HepG2 (cell line): ENCODE data around the gene AP4M1. TPM values are rescaled to one million over a fixed set of nuclear protein-coding genes. Genes with fewer than 3 reads are reported as not detected.

ENCODE experiments used
- ATAC-seq: fragments of 200-7000 bp; cut with Tn5 transposase; 3 replicates; pipeline ENCODE4 v1.9.1; 2020; ENCODE audit warnings: mild to moderate bottlenecking, moderate library complexity
- BruUV-seq: library from RNA; stranded (reverse); fragments of 400-500 nt; replicated peaks from 2 replicates; lab custom pipeline; 2021; lab: Mats Ljungman, UMichigan
- CTCF ChIA-PET: fragments of 300-600 bp; formaldehyde crosslinking; extraction: SDS; loops from one replicate; lab custom pipeline; 2021; ENCODE audit warnings: low total read pairs, inconsistent platforms, low intra/inter-chr PET ratio; lab: Yijun Ruan, JAX
- POLR2A ChIA-PET: fragments of 350-600 bp; sonication (Branson Sonifier 250); formaldehyde crosslinking; loops from one replicate; lab custom pipeline; 2020; ENCODE audit warnings: antibody characterized with exemption, inconsistent platforms; lab: Yijun Ruan, JAX
- DNase-seq: peaks from one replicate; pipeline ENCODE4 v3.0.0-alpha.2; 2015; ENCODE audit warnings: low spot score
- FAIRE-seq: peaks from 3 replicates; lab custom pipeline; 2011; peaks lifted over from hg19 to GRCh38; lab: Jason Lieb, UNC
- H2AFZ ChIP-seq: one replicate; pipeline ENCODE4 v1.6.1; 2011; ENCODE audit warnings: low read length, inconsistent platforms
- H3K27ac ChIP-seq: fragments of 300-600 bp; 3 replicates; pipeline ENCODE4 v1.8.0; 2011; ENCODE audit warnings: mixed run types, mild to moderate bottlenecking, mixed read lengths, low read length, inconsistent platforms; ENCODE audit not compliant: insufficient read depth; ENCODE audit errors: extremely low read length
- H3K27me3 ChIP-seq, 2 experiments: fragments of 200-600 bp in 1 of 2; 2 replicates in 1 of 2; 3 replicates in 1 of 2; pipeline versions ENCODE4 v1.6.0 to v1.8.0; 2011; ENCODE audit warnings: low read length in 2 of 2, mild to moderate bottlenecking in 2 of 2, moderate library complexity in 2 of 2, inconsistent platforms in 1 of 2; ENCODE audit not compliant: insufficient read depth in 2 of 2, control insufficient read depth in 1 of 2
- H3K36me3 ChIP-seq, 2 experiments: fragments of 200-600 bp in 1 of 2; replicated peaks in 1 of 2; 2 replicates in 1 of 2; 3 replicates in 1 of 2; pipeline versions ENCODE4 v1.5.1 to v1.8.0; 2011; ENCODE audit warnings: low read length in 2 of 2, inconsistent platforms in 1 of 2; ENCODE audit not compliant: insufficient read depth in 2 of 2, control insufficient read depth in 1 of 2
- H3K4me1 ChIP-seq: 2 replicates; pipeline ENCODE4 v1.5.1; 2012; ENCODE audit warnings: low read length, inconsistent platforms; ENCODE audit not compliant: insufficient read depth
- H3K4me2 ChIP-seq: 2 replicates; pipeline ENCODE4 v1.6.0; 2011; ENCODE audit warnings: low read depth, low read length, inconsistent platforms
- H3K4me3 ChIP-seq, 3 experiments: fragments of 200-600 bp in 1 of 3; sonication (generic), shearing (Covaris generic) in 1 of 3; replicated peaks in 1 of 3; 2 replicates each; pipeline ENCODE4 v1.5.1; 2011 to 2016; ENCODE audit warnings: low read length in 3 of 3, inconsistent platforms in 2 of 3, low read depth in 2 of 3, mild to moderate bottlenecking in 2 of 3, control low read depth in 1 of 3, mixed read lengths in 1 of 3; ENCODE audit not compliant: insufficient read depth in 1 of 3
- H3K79me2 ChIP-seq: one replicate; pipeline ENCODE4 v1.6.1; 2011; ENCODE audit warnings: low read length, inconsistent platforms; ENCODE audit not compliant: insufficient read depth
- H3K9ac ChIP-seq: 2 replicates; pipeline ENCODE4 v1.6.0; 2011; ENCODE audit warnings: mild to moderate bottlenecking, low read depth, low read length, inconsistent platforms; ENCODE audit not compliant: insufficient read depth
- H3K9me3 ChIP-seq: 2 replicates; pipeline ENCODE4 v1.5.1; 2012; ENCODE audit warnings: mild to moderate bottlenecking, low read length
- H4K20me1 ChIP-seq: 2 replicates; pipeline ENCODE4 v1.6.0; 2011; ENCODE audit warnings: inconsistent platforms, mild to moderate bottlenecking, low read length, moderate library complexity; ENCODE audit not compliant: insufficient read depth
- ARNT2 ChIP-seq: sonication (generic); formaldehyde crosslinking; IDR thresholded peaks from 2 replicates; pipeline ENCODE4 v1.8.0; 2022; ENCODE audit warnings: mild to moderate bottlenecking, low read depth, missing genetic modification reagents, moderate library complexity
- DR1 ChIP-seq: sonication (generic); formaldehyde crosslinking; IDR thresholded peaks from 2 replicates; pipeline ENCODE4 v1.8.0; 2021; ENCODE audit warnings: mild to moderate bottlenecking, missing genetic modification reagents, inconsistent platforms
- FLYWCH1 ChIP-seq: sonication (generic); formaldehyde crosslinking; IDR thresholded peaks from 2 replicates; pipeline ENCODE4 v1.8.1; 2023; ENCODE audit warnings: mild to moderate bottlenecking, missing genetic modification reagents
- HDAC2 ChIP-seq: sonication (generic); formaldehyde crosslinking; IDR thresholded peaks from 2 replicates; pipeline ENCODE4 v1.4.0; 2020; ENCODE audit warnings: missing genetic modification reagents
- MTF2 ChIP-seq: sonication (generic); formaldehyde crosslinking; IDR thresholded peaks from 2 replicates; pipeline ENCODE4 v1.5.0; 2020; ENCODE audit warnings: missing genetic modification reagents, borderline replicate concordance
- NCOA2 ChIP-seq: sonication (generic); formaldehyde crosslinking; IDR thresholded peaks from 2 replicates; pipeline ENCODE4 v1.8.0; 2022; ENCODE audit warnings: inconsistent platforms
- PHF5A ChIP-seq: IDR thresholded peaks from one replicate; pipeline ENCODE4 v1.6.1; 2018; ENCODE audit warnings: low read depth, missing genetic modification reagents; ENCODE audit not compliant: unreplicated experiment
- SALL1 ChIP-seq: sonication (generic); formaldehyde crosslinking; IDR thresholded peaks from 2 replicates; pipeline ENCODE4 v1.8.0; 2022; ENCODE audit warnings: mild to moderate bottlenecking, missing genetic modification reagents
- SP2 ChIP-seq: sonication (generic); formaldehyde crosslinking; IDR thresholded peaks from 2 replicates; pipeline ENCODE4 v1.5.1; 2020; ENCODE audit warnings: mild to moderate bottlenecking, missing genetic modification reagents
- TBX3 ChIP-seq: fragments of 450-650 bp; IDR thresholded peaks from 2 replicates; pipeline ENCODE4 v1.6.1; 2017; ENCODE audit warnings: antibody characterized with exemption, mild to moderate bottlenecking, inconsistent platforms, borderline replicate concordance
- ZNF441 ChIP-seq: sonication (generic); formaldehyde crosslinking; IDR thresholded peaks from 2 replicates; pipeline ENCODE4 v1.7.0; 2021; ENCODE audit warnings: missing genetic modification reagents, borderline replicate concordance
- ZNF512 ChIP-seq: sonication (generic); formaldehyde crosslinking; IDR thresholded peaks from 2 replicates; pipeline ENCODE4 v1.4.0; 2020; ENCODE audit warnings: mild to moderate bottlenecking, missing genetic modification reagents
- ZSCAN12 ChIP-seq: sonication (generic); formaldehyde crosslinking; IDR thresholded peaks from 2 replicates; pipeline ENCODE4 v1.9.0; 2021; ENCODE audit warnings: mild to moderate bottlenecking, missing genetic modification reagents
- WGBS: methylation state at CpG from one replicate; pipeline ENCODE4 v1.1.6; 2017; ENCODE audit warnings: low lambda C conversion rate; 5-methylcytosine and 5-hydroxymethylcytosine counted together
- in situ Hi-C: cut with HindIII; loops from 2 replicates; pipeline ENCODE4 v1.10.0; 2017; ENCODE audit warnings: low pct_unique_long_range_greater_than_20kb; ENCODE audit not compliant: extremely low pct_ligation_motif_present
- intact Hi-C: fragments of 100-400 bp; cut with micrococcal nuclease; formaldehyde crosslinking; loops from one replicate; pipeline ENCODE4 v1.10.0; 2022; ENCODE audit not compliant: unreplicated experiment
- polyA plus RNA-seq, 8 experiments: library from polyadenylated mRNA; depleted of rRNA in 3 of 8; stranded (reverse) in 7 of 8; unstranded in 1 of 8; fragments of >200 nt; fragmentation: Illumina TruSeq in 4 of 8; extraction: Trizol in 4 of 8; gene quantifications; 2 replicates each; pipeline versions ENCODE4 v1.2.1 to v1.2.3, GENCODE V29; 2011 to 2016; ENCODE audit warnings: low read depth in 4 of 8, missing spikeins in 1 of 8, mixed read lengths in 1 of 8; ENCODE audit not compliant: insufficient read depth in 1 of 8
- total RNA-seq, 5 experiments: library from RNA; depleted of rRNA; stranded (reverse); fragments of >200 nt; fragmentation: Illumina TruSeq; extraction: Trizol; gene quantifications; 2 replicates each; pipeline ENCODE4 v1.2.3, GENCODE V29; 2016; ENCODE audit warnings: low read depth in 1 of 5
- TF ChIP-seq, protein P1 (sequence below): sonication (generic); formaldehyde crosslinking; IDR thresholded peaks from 2 replicates; pipeline ENCODE4 v1.5.1; 2020; ENCODE audit warnings: mild to moderate bottlenecking, missing genetic modification reagents, moderate library complexity
- TF ChIP-seq, protein P2 (sequence below): IDR thresholded peaks from 2 replicates; pipeline ENCODE4 v1.6.1; 2012; ENCODE audit warnings: inconsistent platforms
- TF ChIP-seq, protein P3 (sequence below): sonication (generic); formaldehyde crosslinking; IDR thresholded peaks from 2 replicates; pipeline ENCODE4 v1.5.1; 2020; ENCODE audit warnings: missing genetic modification reagents, mild to moderate bottlenecking, borderline replicate concordance
- TF ChIP-seq, protein P4 (sequence below): IDR thresholded peaks from 2 replicates; pipeline ENCODE4 v1.6.1; 2016; ENCODE audit warnings: missing compliant biosample characterization, missing genetic modification reagents, borderline replicate concordance

The AP4M1 gene
- total and polyA plus RNA-seq, 2 of the 13 experiments (the other 11 are each of a cell fraction or from before 2014, with no cell fraction given), result 6.3 to 9.7 TPM

DNA sequence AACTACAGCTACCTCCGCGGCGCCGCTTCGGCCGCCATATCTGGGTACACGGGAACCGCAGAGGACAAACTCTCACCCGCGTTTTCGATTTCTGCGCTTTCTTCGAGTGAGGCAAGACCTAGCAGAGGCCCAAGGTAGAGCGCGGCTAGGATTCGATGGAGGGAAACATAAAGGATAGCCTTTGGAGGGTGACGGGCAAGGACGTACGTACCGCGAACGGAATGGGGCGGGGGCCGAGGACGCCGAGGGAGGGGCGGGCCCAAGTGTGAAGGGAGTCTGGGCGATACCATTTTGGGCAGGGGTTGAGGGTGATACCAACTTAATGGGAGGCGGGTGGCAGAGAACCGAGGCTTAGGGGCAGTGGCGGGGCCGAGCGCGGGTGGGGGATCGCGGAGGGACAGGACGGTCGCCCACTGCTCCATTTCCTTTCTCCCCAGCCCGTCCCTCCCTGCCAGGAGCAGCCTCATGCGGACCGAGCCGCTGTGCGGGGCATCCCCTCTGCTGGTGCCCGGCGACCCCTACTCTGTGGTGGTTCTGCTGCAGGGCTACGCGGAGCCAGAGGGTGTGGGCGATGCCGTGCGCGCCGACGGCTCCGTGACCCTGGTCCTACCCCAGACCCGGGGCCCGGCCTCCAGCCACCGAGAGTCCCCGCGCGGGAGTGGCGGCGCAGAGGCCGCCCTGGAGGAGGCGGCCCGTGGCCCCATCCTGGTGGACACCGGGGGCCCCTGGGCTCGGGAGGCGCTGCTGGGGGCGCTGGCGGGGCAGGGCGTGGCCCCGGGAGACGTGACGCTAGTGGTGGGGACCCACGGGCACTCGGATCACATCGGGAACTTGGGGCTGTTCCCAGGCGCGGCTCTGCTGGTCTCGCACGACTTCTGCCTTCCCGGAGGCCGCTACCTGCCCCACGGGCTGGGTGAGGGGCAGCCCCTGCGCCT is 25.8 kb downstream of the AP4M1 start, which contains the start of gene MBLAC1:
TSS of gene MBLAC1 (plus strand) at position 37 of the 935 bp plus-strand sequence. CDS start at position 466, 429 bp downstream.
- Histone ChIP-seq H2AFZ (no peak within 1 kb of the TSS), H3K79me2 (peaks cover 5% of the 10 kb centered on the region), H3K4me1 (peaks cover 55% of the 10 kb centered on the region), H3K4me2 (peak within 1 kb of the TSS; percentile 74), H3K9ac (peak within 1 kb of the TSS; percentile 88), H3K36me3 (no peaks in the 10 kb centered on the region), H3K4me3 (peak within 1 kb of the TSS; percentile 74 to 92 (median 84)), H3K27me3 (no peaks in the 10 kb centered on the region), H4K20me1 (no peaks in the 10 kb centered on the region), H3K27ac (peak within 1 kb of the TSS; percentile 96), H3K9me3 (no peaks in the 10 kb centered on the region)
- intact Hi-C loops, result loop anchor here (5.0 kb wide), 1 partner anchor 45 kb away; the partner anchor contains the start of gene ZNF3
- no TSS peak for BruUV-seq
- peak; percentile 79 for DNase-seq
- in situ Hi-C loops, result no loop called here
- FAIRE-seq, result peak; percentile 77
- peak; percentile 56 for ATAC-seq
- ChIA-PET CTCF (no interaction called here), POLR2A (interaction anchor here (0.9 to 3.5 kb wide), 6 partner anchors 21 to 309 kb away, joined by 3 to 48 read pairs (median 6); partner anchors contain the start of genes AP4M1, COPS6, LAMTOR4 and MCM7)
- 0% methylated on average over 27 of the region's 85 CpGs for WGBS
- TF ChIP-seq, protein P1, sequence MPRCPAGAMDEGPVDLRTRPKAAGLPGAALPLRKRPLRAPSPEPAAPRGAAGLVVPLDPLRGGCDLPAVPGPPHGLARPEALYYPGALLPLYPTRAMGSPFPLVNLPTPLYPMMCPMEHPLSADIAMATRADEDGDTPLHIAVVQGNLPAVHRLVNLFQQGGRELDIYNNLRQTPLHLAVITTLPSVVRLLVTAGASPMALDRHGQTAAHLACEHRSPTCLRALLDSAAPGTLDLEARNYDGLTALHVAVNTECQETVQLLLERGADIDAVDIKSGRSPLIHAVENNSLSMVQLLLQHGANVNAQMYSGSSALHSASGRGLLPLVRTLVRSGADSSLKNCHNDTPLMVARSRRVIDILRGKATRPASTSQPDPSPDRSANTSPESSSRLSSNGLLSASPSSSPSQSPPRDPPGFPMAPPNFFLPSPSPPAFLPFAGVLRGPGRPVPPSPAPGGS (CRISPR knock-in tag), result 0 out of 2 replicates have a peak, but pooled peaks have one; percentile 71
- 0 out of 2 replicates have a peak, but pooled peaks have one; percentile 27 for TF ChIP-seq ARNT2 (CRISPR knock-in tag)
- TF ChIP-seq NCOA2 (CRISPR knock-in tag), result peak; percentile 20; the same call in 1 of the 2 replicates
- TF ChIP-seq, protein P2, sequence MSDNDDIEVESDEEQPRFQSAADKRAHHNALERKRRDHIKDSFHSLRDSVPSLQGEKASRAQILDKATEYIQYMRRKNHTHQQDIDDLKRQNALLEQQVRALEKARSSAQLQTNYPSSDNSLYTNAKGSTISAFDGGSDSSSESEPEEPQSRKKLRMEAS, result peak; percentile 3; the same call in 1 of the 2 replicates
- TF ChIP-seq, protein P3, sequence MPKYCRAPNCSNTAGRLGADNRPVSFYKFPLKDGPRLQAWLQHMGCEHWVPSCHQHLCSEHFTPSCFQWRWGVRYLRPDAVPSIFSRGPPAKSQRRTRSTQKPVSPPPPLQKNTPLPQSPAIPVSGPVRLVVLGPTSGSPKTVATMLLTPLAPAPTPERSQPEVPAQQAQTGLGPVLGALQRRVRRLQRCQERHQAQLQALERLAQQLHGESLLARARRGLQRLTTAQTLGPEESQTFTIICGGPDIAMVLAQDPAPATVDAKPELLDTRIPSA, result no peak; the same call in 1 of the 2 replicates
- peak; percentile 38; the same call in 1 of the 2 replicates for TF ChIP-seq SP2
- peak; percentile 6; the same call in 1 of the 2 replicates for TF ChIP-seq HDAC2
- 0 out of 2 replicates have a peak, but pooled peaks have one; percentile 41 for TF ChIP-seq SALL1 (CRISPR knock-in tag)
- TF ChIP-seq TBX3, result 0 out of 2 replicates have a peak, but pooled peaks have one; percentile 27
- TF ChIP-seq, protein P4, sequence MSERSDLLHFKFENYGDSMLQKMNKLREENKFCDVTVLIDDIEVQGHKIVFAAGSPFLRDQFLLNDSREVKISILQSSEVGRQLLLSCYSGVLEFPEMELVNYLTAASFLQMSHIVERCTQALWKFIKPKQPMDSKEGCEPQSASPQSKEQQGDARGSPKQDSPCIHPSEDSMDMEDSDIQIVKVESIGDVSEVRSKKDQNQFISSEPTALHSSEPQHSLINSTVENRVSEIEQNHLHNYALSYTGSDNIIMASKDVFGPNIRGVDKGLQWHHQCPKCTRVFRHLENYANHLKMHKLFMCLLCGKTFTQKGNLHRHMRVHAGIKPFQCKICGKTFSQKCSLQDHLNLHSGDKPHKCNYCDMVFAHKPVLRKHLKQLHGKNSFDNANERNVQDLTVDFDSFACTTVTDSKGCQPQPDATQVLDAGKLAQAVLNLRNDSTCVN (CRISPR knock-in tag), result 0 out of 2 replicates have a peak, but pooled peaks have one; percentile 47
- no peak; the same call in none of the 2 replicates for TF ChIP-seq DR1 (CRISPR knock-in tag)
- TF ChIP-seq FLYWCH1 (CRISPR knock-in tag), result 0 out of 2 replicates have a peak, but pooled peaks have one; percentile 44
- TF ChIP-seq ZSCAN12 (CRISPR knock-in tag), result peak; percentile 55; the same call in 1 of the 2 replicates
- peak; percentile 10 for TF ChIP-seq PHF5A (CRISPR knock-in tag)
- TF ChIP-seq MTF2, result peak; percentile 80; the same call in 1 of the 2 replicates
- TF ChIP-seq ZNF441 (CRISPR knock-in tag), result peak; percentile 32; the same call in 1 of the 2 replicates
- no peak for TF ChIP-seq ZNF512
